ENCODE results near the gene ALDH3B1. TPM values are rescaled to one million over a fixed set of nuclear protein-coding genes. Genes with fewer than 3 reads are reported as not detected.

ALDH3B1 gene, protein sequence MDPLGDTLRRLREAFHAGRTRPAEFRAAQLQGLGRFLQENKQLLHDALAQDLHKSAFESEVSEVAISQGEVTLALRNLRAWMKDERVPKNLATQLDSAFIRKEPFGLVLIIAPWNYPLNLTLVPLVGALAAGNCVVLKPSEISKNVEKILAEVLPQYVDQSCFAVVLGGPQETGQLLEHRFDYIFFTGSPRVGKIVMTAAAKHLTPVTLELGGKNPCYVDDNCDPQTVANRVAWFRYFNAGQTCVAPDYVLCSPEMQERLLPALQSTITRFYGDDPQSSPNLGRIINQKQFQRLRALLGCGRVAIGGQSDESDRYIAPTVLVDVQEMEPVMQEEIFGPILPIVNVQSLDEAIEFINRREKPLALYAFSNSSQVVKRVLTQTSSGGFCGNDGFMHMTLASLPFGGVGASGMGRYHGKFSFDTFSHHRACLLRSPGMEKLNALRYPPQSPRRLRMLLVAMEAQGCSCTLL
- 10.8 and 14.6 TPM in 2 replicates for total RNA-seq

GRCh38 chr11:68010090-68011041, at the start of gene ALDH3B1:
TSS of gene ALDH3B1 (plus strand) at chr11:68010327. CDS start at chr11:68015298, 4,971 bp downstream.

GRCh38 chr11:68003846-68004550, 6.1 kb upstream of the ALDH3B1 start, which contains the start of gene UNC93B1:
TSS of gene UNC93B1 (minus strand) at chr11:68004097. CDS start at chr11:68004043, 54 bp downstream.

GRCh38 chr11:68030318-68031143, 20.4 kb downstream of the ALDH3B1 start, which contains the start of gene NDUFS8:
TSS of gene NDUFS8 (plus strand) at chr11:68030681. CDS start at chr11:68032152, 1,471 bp downstream.

GRCh38 chr11:68038718-68039525, 28.8 kb downstream of the ALDH3B1 start, which contains the start of gene TCIRG1:
TSS of gene TCIRG1 (plus strand) at chr11:68039025. CDS start at chr11:68041272, 2,247 bp downstream.

Other genes with a start within 250 kb of the ALDH3B1 start
- gene UNC93B1, start 6.2 kb upstream of the ALDH3B1 start, total RNA-seq: 24.2 and 32.9 TPM in 2 replicates
- gene NDUFS8, start 20.4 kb downstream of the ALDH3B1 start, total RNA-seq: 118 and 150 TPM in 2 replicates
- gene TCIRG1, start 28.7 kb downstream of the ALDH3B1 start, total RNA-seq: 87.0 and 105 TPM in 2 replicates
- gene CHKA, start 111.1 kb downstream of the ALDH3B1 start, total RNA-seq: 7.9 and 34.1 TPM in 2 replicates
- 14.8 and 14.9 TPM in 2 replicates for gene KMT5B, start 203.0 kb downstream of the ALDH3B1 start, total RNA-seq

Measured in cardiac atrium fibroblast (primary cell).